Stimulated activated naive CD8-positive, alpha-beta T cell treated with anti-CD3 and anti-CD28 coated beads, Interleukin-15, Interleukin-2, amounts not matched to agents 100 ng/mL and 50 ng/mL, for 24 hours (primary cell): ENCODE results near the gene RB1.
A peak's percentile ranks its signal among the peaks of the same experiment; 100 is the strongest.

Experiments used
- H3K27ac Mint-ChIP-seq: one replicate; pipeline ENCODE4 v1.8.0; 2021; ENCODE audit warnings: mild to moderate bottlenecking, mixed read lengths
- H3K27me3 Mint-ChIP-seq: one replicate; pipeline ENCODE4 v1.8.0; 2021; ENCODE audit warnings: mixed read lengths
- H3K36me3 Mint-ChIP-seq: one replicate; pipeline ENCODE4 v1.8.0; 2021; ENCODE audit warnings: low read depth, mixed read lengths
- H3K4me1 Mint-ChIP-seq: one replicate; pipeline ENCODE4 v1.8.0; 2021; ENCODE audit warnings: low read depth, mixed read lengths
- H3K4me3 Mint-ChIP-seq: one replicate; pipeline ENCODE4 v1.8.0; 2021; ENCODE audit warnings: mild to moderate bottlenecking, mixed read lengths
- H3K9me3 Mint-ChIP-seq: one replicate; pipeline ENCODE4 v1.8.0; 2021; ENCODE audit warnings: mixed read lengths

The RB1 gene

GRCh38 chr13:48491423-48492095, 188.0 kb downstream of the RB1 start:
- Mint-ChIP-seq H3K27ac (no peak overlapping the region), H3K9me3 (no peaks in the 10 kb centered on the region), H3K36me3 (peaks cover 15% of the 10 kb centered on the region), H3K27me3 (no peaks in the 10 kb centered on the region), H3K4me1 (peaks cover 12% of the 10 kb centered on the region), H3K4me3 (no peak overlapping the region)

DNA sequence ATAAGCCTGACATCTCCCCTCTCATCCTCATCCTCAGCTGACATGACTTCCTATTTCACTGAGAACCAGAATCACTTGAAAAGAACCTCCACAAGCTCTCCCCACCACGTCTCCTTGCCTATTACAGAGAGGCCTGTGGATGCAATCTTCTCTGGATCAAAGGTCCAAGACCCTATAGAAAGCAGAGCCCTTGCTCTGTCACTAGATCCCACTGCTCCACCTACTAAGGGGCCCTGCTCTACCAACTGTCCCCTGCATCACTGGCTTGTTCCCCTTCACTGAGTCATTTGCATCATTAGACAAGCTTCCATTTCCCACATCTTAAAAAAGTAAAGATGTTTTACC, 188.5 kb downstream of the RB1 start:
- H3K9me3 Mint-ChIP-seq, result no peaks in the 10 kb centered on the region
- peaks cover 17% of the 10 kb centered on the region for H3K4me1 Mint-ChIP-seq
- no peak overlapping the region for H3K4me3 Mint-ChIP-seq
- H3K27ac Mint-ChIP-seq, result no peak overlapping the region
- peaks cover 15% of the 10 kb centered on the region for H3K36me3 Mint-ChIP-seq
- H3K27me3 Mint-ChIP-seq, result no peaks in the 10 kb centered on the region

DNA sequence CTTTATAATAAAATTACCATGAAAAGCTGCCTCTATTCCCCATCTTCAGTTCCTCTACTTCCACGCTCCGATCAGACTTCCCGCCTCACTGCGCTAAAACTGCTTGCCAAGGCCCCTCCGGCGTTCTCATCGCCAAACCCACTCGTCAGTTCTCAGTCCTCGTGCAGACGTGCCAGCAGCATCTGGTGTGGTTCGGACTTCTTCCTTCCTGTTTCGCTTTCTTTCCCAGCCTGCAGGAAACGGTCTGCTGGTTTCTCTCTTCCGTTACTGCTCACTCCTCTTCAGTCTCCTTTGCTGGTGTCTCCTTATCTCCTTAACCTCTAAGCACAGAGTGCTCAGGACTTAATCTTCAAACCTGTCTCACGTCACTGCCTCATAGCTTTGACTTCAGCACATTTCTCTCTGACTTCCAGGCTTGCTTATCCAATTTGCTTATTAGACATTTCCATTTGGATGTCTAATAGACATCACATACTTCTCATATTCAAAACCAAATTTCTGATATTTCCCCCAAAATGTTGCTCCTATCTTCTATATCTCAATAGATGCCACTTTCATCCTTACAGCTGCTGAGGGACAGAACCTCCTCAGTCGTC, 189.0 kb downstream of the RB1 start:
- Mint-ChIP-seq H3K27me3 (no peaks in the 10 kb centered on the region), H3K9me3 (no peaks in the 10 kb centered on the region), H3K4me1 (peaks cover 21% of the 10 kb centered on the region), H3K4me3 (no peak overlapping the region), H3K36me3 (peaks cover 10% of the 10 kb centered on the region), H3K27ac (no peak overlapping the region)

- Mint-ChIP-seq H3K4me3 (no peak overlapping the region), H3K36me3 (peaks cover 5% of the 10 kb centered on the region), H3K4me1 (peaks cover 21% of the 10 kb centered on the region), H3K27ac (no peak overlapping the region), H3K27me3 (no peaks in the 10 kb centered on the region), H3K9me3 (no peaks in the 10 kb centered on the region)
Observed at GRCh38 chr13:48493066-48493765, 189.7 kb downstream of the RB1 start.

DNA sequence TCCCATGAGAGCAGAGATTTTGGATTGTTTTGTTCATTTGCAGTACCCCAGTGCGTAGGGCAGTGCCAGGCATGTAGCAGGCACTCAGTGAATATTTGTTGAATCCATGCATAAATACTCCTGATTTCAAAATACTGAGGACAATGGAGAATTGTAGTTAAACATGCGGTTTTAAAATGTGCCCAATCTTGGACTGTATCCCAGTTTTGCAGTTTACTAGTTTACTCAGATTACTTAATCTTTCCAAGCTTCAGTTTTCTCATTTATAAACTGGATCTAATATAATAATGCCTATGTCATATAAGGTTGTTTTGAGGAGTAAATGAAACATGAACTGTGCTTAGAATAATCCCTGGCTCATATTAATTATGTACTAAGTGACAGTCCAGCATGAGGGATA, 190.3 kb downstream of the RB1 start:
- Mint-ChIP-seq H3K9me3 (no peaks in the 10 kb centered on the region), H3K36me3 (peaks cover 4% of the 10 kb centered on the region), H3K27ac (no peak overlapping the region), H3K4me1 (peaks cover 21% of the 10 kb centered on the region), H3K4me3 (no peak overlapping the region), H3K27me3 (no peaks in the 10 kb centered on the region)

DNA sequence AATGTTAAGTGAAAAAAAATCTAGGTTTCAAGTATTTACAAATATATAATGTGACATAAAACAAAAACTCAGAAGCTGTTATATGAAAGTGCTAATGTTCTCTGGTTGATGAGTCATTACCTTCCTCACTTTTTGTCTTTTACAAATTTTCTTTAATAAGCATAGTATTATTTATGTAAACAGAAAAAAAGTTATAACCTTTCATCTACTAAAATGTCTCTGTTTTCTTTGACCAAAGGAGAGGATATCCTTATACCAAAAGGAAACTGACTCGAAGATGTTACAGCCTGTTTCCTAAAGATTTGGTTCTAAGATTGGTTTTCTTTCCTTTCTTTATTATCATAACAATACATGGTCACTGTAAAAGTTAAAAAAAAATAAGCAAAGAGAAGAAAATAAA, 191.3 kb downstream of the RB1 start:
- Mint-ChIP-seq H3K9me3 (no peaks in the 10 kb centered on the region), H3K36me3 (no peaks in the 10 kb centered on the region), H3K4me1 (peaks cover 21% of the 10 kb centered on the region), H3K4me3 (no peak overlapping the region), H3K27ac (no peak overlapping the region), H3K27me3 (no peaks in the 10 kb centered on the region)

GRCh38 chr13:48496271-48497161, 193.0 kb downstream of the RB1 start:
- H3K4me1 Mint-ChIP-seq, result peaks cover 34% of the 10 kb centered on the region
- H3K4me3 Mint-ChIP-seq, result peak overlapping the region; percentile 3
- no peaks in the 10 kb centered on the region for H3K9me3 Mint-ChIP-seq
- H3K27ac Mint-ChIP-seq, result peak overlapping the region; percentile 18
- no peaks in the 10 kb centered on the region for H3K27me3 Mint-ChIP-seq
- H3K36me3 Mint-ChIP-seq, result no peaks in the 10 kb centered on the region

DNA sequence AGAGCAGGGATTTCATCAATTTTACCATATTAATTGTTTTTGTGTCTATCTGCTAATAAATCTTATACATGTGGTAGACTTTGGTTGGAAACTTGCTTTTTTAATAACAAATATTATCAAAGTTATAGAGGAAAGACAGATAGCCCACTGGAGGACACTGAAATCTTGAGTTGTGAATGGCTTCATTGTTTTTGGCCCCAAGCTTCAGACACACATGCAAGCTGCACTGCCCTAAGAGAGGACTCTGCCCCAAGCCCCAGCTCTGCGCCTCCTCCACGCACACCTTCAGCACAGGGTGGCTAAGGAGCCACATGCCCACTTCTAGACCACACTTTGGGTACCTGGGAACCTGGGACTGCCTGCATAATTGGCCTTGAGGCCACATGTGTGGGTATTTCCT, 194.1 kb downstream of the RB1 start:
- Mint-ChIP-seq H3K36me3 (no peaks in the 10 kb centered on the region), H3K9me3 (no peaks in the 10 kb centered on the region), H3K4me3 (no peak overlapping the region), H3K4me1 (peaks cover 38% of the 10 kb centered on the region), H3K27ac (no peak overlapping the region), H3K27me3 (no peaks in the 10 kb centered on the region)

DNA sequence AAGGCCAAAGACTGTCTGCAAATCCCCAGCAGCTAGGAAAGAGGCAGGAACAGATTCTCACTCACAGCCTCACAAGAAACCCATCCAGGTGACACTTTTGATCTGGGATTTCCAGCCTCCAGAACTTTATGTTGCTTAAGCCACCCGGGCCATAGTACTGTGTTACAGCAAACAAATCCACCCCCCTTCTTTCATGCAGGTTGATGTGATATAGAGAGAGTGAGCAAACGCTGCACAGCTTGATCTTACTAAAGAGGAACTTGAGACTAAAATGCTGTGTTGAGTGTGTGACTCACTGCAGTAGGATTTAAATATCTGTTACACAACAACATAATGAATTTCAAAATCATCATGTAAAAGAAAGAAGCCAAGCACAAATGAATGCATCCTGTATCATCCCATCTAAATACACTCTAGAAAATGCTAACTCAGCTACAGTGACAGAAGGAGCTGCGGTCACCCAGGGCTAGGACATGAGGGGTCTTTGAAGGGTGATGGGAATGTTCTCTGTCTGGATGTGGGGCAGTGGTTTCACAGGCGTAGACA, 197.2 kb downstream of the RB1 start:
- Mint-ChIP-seq H3K27ac (no peak overlapping the region), H3K36me3 (peaks cover 3% of the 10 kb centered on the region)

DNA sequence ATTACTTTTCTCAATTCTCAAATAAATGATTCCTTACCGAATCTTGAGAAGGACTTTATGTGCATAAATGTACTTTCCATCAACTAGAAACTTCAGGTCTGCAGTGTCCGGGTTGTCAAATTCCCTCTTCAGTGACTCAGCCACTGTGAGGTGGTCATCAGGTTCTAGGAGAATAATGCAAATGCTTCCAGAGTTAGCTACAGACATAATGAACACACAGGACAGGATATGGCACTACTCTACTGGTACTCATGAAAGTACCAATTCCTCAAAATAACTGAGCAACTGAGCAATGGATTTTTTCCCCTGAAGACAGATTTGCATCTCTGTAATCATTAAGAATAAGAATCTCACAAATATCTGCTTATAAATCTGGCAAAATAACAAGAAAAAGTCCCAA, 198.2 kb downstream of the RB1 start:
- Mint-ChIP-seq H3K4me1 (peaks cover 56% of the 10 kb centered on the region), H3K4me3 (no peak overlapping the region), H3K36me3 (peaks cover 3% of the 10 kb centered on the region), H3K9me3 (peaks cover 4% of the 10 kb centered on the region), H3K27ac (no peak overlapping the region), H3K27me3 (no peaks in the 10 kb centered on the region)

More for the DNA sequence above, 197.2 kb downstream of the RB1 start:
- H3K9me3 Mint-ChIP-seq, result peaks cover 4% of the 10 kb centered on the region
- H3K4me1 Mint-ChIP-seq, result peaks cover 54% of the 10 kb centered on the region
- no peak overlapping the region for H3K4me3 Mint-ChIP-seq
- H3K27me3 Mint-ChIP-seq, result no peaks in the 10 kb centered on the region

DNA sequence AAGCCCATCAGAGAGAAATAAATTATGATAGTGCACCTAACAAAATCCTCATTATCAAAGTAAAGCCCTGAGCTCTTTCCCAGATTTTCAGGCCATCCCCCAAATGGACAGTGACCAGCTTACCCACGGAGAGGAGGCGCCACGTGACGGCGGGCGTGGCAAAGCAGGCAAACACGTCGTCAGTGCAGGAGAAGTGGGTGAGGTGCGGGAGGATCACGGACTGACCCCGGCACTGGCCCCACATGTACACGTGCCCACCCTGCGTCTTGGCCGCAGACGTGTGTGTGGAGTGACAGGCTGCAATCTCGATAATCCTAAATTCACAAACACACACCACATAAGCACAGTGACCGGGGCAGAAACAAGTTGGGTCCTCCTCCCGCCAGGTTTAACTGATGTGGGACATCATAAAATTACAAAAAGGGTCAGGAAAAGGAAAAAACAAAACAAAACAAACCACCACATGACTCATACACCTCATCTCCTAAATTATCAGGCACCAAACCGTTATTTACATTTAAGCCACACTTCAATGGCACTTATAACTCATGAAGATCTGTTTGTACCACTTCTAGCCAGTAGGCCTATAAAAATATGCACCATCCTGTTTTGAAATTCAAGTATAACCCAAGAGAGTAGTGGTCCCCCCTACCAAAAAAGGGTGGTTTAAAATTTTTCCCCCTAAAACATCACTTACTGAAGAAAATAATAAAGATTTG, 199.2 kb downstream of the RB1 start:
- no peak overlapping the region for H3K27ac Mint-ChIP-seq
- peaks cover 3% of the 10 kb centered on the region for H3K36me3 Mint-ChIP-seq
- H3K4me1 Mint-ChIP-seq, result peaks cover 57% of the 10 kb centered on the region
- no peaks in the 10 kb centered on the region for H3K27me3 Mint-ChIP-seq
- peaks cover 4% of the 10 kb centered on the region for H3K9me3 Mint-ChIP-seq
- no peak overlapping the region for H3K4me3 Mint-ChIP-seq

DNA sequence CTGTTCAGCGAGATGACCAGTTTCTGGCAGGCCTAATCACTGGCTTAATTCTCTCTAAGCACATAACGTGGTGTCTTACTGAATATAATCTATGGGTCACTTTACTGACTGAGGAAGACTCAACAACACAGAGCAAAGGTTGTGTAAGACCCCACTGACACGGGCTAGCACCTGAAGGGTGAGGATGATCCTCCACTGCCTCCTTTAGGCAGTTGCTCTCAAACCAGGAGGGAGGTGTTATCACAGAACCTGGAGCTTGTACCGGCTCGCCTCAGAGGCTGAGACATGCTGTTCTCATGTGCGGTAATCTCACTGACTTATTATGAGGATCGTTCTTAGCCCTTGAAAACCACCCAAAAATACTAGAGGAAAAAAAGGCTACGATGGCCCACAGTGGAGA, 201.1 kb downstream of the RB1 start:
- peak overlapping the region; percentile 71 for H3K27ac Mint-ChIP-seq
- H3K9me3 Mint-ChIP-seq, result peaks cover 4% of the 10 kb centered on the region
- H3K4me3 Mint-ChIP-seq, result no peak overlapping the region
- peaks cover 59% of the 10 kb centered on the region for H3K4me1 Mint-ChIP-seq
- no peaks in the 10 kb centered on the region for H3K27me3 Mint-ChIP-seq
- H3K36me3 Mint-ChIP-seq, result peaks cover 3% of the 10 kb centered on the region

GRCh38 chr13:48505012-48505411, 201.5 kb downstream of the RB1 start:
- Mint-ChIP-seq H3K4me3 (peak overlapping the region; percentile 61), H3K9me3 (peaks cover 4% of the 10 kb centered on the region), H3K36me3 (peaks cover 3% of the 10 kb centered on the region), H3K4me1 (peaks cover 62% of the 10 kb centered on the region), H3K27me3 (no peaks in the 10 kb centered on the region), H3K27ac (peak overlapping the region; percentile 92)

- Mint-ChIP-seq H3K4me3 (peak overlapping the region; percentile 61), H3K4me1 (peaks cover 59% of the 10 kb centered on the region), H3K36me3 (peaks cover 3% of the 10 kb centered on the region), H3K27ac (peak overlapping the region; percentile 92), H3K27me3 (no peaks in the 10 kb centered on the region), H3K9me3 (peaks cover 4% of the 10 kb centered on the region)
Observed at GRCh38 chr13:48505597-48506091, 202.1 kb downstream of the RB1 start.
